A673 (cell line): Measurements from ENCODE around the gene CYP20A1.

Experiments
- CTCF ChIP-seq: fragments of 300-800, 200-600 bp; sonication (generic); conservative IDR thresholded peaks from 2 replicates; pipeline ENCODE4 v1.5.1; 2017; ENCODE audit warnings: low read depth, mild to moderate bottlenecking, antibody characterized with exemption, low read length, moderate library complexity, mixed read lengths
- EZH2 ChIP-seq: fragments of 200-600 bp; sonication (generic); IDR thresholded peaks from 2 replicates; pipeline ENCODE4 v1.6.1; 2017; ENCODE audit warnings: borderline replicate concordance, low read depth, mild to moderate bottlenecking, mixed read lengths, antibody characterized with exemption, low read length; ENCODE audit not compliant: poor library complexity, severe bottlenecking

DNA sequence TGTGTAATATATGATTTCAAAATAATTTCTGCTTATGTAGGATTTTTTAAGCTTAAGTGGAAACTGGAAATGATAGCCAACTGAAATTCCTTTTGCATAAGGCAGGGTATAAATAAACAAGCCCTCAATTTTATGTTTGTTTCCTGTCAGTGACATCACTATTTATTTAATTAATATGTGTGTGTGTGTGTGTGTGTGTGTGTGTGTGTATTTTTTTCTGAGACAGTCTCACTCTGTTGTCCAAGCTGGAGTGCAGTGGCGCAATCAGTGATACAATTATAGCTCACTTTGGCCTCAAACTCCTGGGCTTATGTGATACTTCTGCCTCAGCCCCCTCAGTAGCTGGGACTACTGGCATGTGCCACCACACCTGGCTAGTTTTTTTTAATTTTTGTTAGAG is 29.3 kb upstream of the CYP20A1 start:
- TF ChIP-seq CTCF (no peak), EZH2 (no peak)
